Sciatic nerve (tissue), 2 donors: ENCODE measurements around the gene INPP5F. TPM values are rescaled to one million over a fixed set of nuclear protein-coding genes. Genes with fewer than 3 reads are reported as not detected.
"Not testable (repeated sequence)": the region's sequence is repeated elsewhere in the genome, so short reads cannot be mapped to it uniquely, and the experiment has no call there.

Source experiments
- ATAC-seq: fragments of 200-7000 bp; cut with Tn5 transposase; one replicate; pipeline ENCODE4 v1.9.1; 2020; ENCODE audit warnings: mild to moderate bottlenecking, moderate library complexity
- DNase-seq: peaks from one replicate; pipeline ENCODE4 v3.0.0-alpha.2; 2020; ENCODE audit warnings: low spot score
- intact Hi-C: fragments of 100-400 bp; cut with DNase I; formaldehyde crosslinking; loops from one replicate; pipeline ENCODE4 v1.14.2; 2022
- total RNA-seq: library from RNA; stranded (reverse); fragmentation: NEBNext Ultra II Directional; extraction: Animal tissue kit (Norgen Biotek cat#: 25700); gene quantifications from one replicate; pipeline ENCODE4 v1.2.1, GENCODE V29; 2021
- donor health status: DM: no; HTN: no; CAD: no.
- donor health status: DM: no; HTN: no; CAD: no.

The INPP5F gene
- total RNA-seq, 1 donor from 2014 or later, result 50.6 TPM

DNA sequence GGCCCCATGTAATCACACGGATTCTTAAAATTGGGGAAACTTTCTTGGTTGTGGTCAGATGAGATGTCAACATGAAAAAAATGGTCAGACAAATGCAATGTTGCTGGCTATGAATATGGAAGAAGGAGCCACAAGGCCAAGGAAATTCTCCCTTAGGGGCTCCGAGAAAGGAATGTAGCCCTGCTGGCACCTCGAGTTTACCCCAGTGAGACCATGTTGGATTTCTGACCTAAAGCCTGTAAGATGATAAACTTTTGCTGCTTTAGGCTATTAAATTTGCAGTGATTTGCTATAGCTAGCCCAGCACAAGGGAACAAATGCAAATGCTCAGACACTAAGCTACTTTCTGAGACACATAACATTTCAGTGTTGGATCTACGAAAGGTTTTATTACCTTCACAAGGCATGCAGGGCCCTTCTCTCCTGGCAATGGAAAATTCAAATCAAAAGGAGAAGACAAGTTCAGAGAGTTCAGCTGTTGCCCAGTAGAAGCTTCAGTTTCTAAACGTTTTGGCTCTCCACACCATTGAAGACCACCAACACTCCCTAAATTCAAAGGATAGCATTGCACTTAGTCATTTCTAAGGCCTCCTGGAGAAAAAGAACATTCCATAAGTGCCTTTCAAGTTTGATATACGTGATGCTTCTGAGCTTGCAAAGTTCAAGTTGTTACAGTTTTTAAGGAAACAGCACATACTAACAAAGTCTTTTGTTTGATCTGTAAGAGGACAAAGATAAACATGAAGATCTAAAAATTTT, 123.4 kb downstream of the INPP5F start:
- intact Hi-C loops, result no loop called here
- ATAC-seq (no peak), DNase-seq (no peak)

DNA sequence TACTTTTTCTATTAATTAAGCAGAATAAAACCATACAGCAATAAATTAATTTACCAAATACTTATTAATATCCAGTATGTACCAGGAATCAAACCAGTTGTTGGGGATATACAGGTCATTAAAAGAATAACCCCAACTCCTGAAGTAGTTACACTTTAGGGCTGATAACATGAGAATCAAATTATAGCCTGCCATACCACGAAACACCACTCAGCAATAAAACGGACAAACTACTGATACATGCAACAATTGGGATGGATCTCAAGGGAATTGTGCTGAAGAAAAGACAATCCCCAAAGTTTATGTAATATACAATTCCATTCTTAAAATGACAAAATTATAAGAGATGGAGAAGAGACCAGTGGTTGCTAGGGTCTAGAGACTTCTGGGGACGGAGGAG, 124.1 kb downstream of the INPP5F start:
- intact Hi-C loops, result no loop called here
- DNase-seq, result no peak
- ATAC-seq, result no peak

DNA sequence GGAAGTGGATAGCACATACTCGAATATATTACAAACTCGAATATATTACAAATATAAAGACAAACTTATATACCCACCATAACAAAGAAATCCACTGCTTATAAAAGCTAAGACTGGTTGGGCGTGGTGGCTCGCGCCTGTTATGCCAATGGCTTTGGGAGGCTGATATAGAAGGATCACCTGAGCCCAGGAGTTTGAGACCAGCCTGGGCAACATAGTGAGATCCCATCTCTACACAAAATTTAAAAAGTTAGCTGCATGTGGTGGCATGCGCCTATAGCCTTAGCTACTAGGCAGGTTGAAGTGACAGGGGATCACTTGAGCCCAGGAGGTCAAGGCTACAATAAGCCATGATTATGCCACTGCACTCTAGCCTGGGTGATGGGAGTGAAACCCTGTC, 126.4 kb downstream of the INPP5F start:
- ATAC-seq (no peak), DNase-seq (no peak)
- intact Hi-C loops, result no loop called here

DNA sequence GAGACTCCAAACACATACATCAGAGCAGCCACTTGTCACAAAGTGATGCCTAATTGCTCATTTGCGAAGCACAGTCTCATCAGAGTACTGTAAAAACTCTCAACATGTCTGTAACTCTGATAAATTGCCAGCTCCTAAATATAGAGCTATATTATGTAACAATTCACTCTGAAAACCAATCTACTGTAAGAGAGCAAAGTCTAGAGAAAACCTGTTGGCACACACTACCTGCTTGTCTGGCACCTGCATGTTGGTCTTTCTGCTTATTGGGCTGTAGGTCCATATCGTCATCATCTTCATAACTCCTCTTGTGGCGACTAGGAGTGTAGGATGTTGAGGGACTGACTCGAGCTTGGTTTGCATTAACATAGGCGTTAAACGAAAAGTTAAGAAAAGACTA, 127.0 kb downstream of the INPP5F start:
- ATAC-seq (no peak), DNase-seq (no peak)
- intact Hi-C loops, result no loop called here

DNA sequence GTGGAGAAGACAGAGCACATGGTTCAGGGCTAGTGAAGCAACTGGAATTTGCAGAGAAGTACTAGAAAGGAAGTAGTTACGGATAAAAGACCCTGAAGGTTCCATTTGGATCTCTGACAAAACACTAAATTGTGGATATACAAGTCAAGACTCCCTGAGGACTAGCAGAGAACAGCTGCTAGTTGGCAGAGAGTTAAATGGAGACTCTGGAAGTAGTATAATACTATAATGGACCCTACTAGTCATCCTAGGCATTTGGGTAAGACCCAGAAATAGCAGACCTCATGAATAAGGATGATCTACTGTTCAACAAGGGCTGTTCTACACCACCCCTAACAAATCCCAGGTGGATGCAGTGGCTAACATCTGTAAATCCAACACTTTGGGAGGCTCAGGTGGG, 127.7 kb downstream of the INPP5F start:
- ATAC-seq, result no peak
- DNase-seq, result no peak
- intact Hi-C loops, result no loop called here

DNA sequence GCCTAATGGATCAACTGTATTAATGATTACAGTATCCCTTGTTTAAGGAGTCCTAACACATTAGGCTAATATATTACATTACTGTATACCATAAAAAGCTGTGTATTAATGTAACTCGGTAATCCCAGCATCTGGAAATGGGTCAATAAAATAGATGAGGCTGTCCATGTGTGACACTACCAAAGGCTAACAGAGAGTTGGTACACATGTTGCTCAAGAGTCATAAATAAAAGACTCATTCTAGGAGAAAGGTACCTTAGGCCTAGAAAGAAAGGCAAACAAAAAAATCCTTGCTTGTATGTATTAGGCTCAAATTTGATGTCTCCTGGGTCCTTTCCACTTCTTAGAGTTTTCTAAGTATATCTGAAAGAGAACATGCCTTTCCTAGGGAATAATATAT, 132.2 kb downstream of the INPP5F start:
- intact Hi-C loops, result no loop called here
- no peak for ATAC-seq
- DNase-seq, result no peak

DNA sequence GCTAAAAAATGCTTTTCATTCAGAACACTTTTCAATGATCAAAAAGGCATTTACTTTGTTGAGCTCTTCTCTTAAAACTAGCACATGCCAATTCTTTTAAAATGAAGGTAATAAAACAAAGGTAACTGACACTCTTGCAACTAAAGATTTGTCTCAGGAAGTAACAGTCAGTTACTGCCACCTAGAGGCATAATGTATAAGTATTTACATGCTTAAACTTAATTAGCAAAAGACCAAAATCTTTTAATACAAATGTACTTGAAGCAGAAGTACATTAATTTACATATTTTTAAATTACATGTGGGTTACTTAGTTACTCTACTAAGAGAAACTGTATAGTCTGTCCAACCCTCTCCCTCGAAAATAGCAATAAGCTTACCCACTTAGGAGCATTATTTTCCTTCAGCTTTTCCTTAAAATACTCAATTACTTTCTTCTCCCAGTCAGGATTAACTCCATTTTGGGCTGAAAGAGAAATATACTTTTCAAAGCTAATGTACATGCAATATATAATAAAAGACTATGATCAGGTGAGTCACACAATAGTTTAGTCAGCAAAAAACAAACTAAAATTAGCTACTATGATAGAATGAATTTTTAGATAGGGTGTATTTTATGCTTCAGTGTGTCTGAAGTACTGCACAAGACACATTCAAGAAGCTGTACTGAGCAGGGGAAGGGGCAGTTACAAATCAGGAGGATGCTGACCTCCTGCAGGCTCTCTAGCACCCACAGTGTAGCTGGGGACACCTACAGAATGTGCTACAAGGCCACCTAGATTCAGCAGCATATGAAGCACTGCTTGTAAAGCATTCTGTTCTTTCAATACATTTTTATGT, 133.8 kb downstream of the INPP5F start:
- ATAC-seq, result no peak
- no peak for DNase-seq
- intact Hi-C loops, result loop anchor here (10.0 kb wide), 2 partner anchors 105 to 175 kb away; no protein-coding TSS in a partner anchor

DNA sequence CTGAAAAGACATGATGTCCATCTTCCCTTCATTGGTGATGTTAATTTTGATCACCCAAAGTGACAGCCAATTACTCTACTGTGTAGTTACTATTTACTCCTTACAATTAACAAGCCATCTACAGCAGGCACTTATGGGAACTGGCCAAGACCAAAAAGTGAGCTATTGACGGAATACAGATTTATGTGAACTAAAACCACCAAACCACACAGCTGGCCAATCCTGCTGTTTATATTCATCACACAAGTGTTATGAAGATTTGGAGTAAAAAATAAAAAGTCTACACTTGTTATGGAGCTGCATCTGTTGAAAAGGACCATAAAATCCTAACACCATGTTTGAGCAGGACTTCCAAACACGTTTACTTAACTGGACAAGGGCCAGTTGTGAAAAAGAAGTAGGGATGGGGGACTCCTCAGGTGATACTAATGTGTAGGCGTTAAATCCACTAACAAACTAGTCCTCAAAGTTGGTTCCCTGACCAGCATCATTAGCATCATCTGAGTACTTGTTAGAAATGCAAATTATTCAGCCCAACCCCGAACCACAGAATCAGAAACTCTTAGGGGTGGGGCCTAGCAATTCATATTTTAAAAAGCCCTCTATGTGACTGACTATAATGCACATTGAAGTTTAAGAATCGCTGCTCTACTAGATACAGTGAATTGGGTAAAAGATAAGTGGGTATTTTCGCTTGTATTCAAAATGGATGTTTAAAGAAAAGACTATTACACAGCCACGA, 135.2 kb downstream of the INPP5F start:
- intact Hi-C loops, result loop anchor here (10.0 kb wide), 2 partner anchors 106 to 176 kb away; no protein-coding TSS in a partner anchor

DNA sequence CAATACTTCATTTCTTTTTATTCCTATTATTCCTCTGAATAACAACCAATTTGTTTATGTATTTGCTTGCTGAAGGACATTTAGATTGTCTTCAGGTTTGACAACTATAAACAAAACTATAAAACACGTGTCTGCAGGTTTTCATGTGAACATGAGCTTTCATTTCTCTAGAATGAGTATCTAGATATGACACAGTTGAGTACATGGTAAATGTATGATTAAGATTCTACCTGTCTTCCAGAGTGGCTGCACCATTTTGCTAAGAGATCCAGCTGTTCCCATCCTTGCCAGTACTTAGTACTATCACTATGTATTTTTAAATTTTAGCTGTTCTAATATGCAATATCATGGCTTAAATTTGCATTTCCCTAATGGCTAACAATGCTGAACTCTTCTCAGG, 136.7 kb downstream of the INPP5F start:
- DNase-seq (no peak), ATAC-seq (no peak)
- intact Hi-C loops, result loop anchor here (10.0 kb wide), 2 partner anchors 108 to 178 kb away; no protein-coding TSS in a partner anchor

More for the DNA sequence above, 135.2 kb downstream of the INPP5F start:
- no peak for DNase-seq
- no peak for ATAC-seq

DNA sequence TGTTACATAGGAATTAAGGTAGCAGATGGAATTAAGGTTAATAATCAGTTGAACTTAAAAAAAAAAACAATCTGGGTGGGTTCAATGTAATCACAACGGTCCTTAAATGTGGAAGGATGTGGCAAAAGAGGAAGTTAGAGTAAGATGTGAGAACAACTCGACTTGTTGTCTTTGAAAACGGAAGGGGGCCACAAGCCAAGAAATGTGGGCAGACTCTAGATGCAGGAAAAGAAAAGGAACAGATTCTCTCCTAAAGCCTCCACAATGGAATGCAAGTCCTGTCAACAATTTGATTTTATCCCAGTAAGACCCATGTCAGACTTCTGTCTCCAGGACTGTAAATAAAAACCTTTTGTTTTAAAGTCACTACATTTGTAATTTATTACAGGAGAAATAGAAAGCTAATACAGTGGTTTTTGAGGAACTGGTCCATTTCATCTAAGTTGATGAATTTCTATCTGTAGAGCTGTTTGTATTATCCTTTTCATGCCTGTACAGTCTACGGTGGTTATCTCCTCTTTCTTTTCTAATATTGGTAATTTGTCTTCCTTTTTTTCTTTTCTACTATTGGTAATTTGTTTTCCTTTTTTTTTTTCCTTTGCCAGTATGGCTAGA, 138.2 kb downstream of the INPP5F start:
- intact Hi-C loops, result loop anchor here (10.0 kb wide), 2 partner anchors 109 to 179 kb away; no protein-coding TSS in a partner anchor
- ATAC-seq (no peak), DNase-seq (no peak)

DNA sequence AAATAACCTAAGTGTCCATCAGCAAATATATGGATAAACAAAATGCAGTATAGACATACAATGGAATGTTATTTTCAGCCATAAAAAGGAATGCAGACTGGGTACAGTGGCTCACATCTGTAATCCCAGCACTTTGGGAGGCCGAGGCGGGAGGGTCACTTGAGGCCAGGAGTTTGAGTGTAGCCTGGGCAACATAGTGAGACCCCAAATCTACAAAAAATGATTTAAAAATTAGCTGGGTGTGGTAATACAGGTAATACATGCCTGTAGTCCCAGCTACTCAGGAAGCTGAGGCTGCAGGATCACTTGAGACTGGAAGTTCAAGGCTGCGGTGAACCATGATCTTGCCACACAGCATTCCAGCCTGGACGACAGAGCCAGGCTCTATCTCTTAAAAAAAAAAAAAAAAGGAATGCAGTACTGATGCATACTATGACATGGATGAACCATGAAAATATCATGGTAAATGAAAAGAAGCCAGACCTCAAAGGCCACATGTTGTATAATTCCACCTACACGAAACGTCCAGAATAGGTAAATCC, 139.9 kb downstream of the INPP5F start:
- ATAC-seq, result no peak
- intact Hi-C loops, result loop anchor here (10.0 kb wide), 2 partner anchors 111 to 181 kb away; no protein-coding TSS in a partner anchor
- no peak for DNase-seq

DNA sequence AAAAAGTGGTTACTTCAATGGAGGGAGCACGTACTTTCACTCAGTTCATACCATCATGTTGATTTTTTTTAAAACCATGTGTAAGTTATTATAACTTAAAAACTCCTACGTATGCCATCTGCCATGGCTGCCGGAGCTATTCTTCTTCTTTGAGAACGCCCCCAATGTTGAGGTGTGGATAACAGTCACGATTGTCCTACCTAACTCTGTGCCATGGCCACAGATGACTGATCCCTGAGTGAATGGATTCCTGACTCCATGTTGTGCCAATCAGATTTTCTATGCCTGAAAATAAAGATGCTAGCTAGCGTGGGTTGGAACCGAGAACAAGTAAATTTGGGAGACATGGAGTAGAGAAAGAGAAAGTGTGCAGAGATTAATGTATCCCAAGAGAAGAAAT, 141.5 kb downstream of the INPP5F start:
- intact Hi-C loops, result loop anchor here (10.0 kb wide), 2 partner anchors 113 to 183 kb away; no protein-coding TSS in a partner anchor
- ATAC-seq, result no peak
- no peak for DNase-seq

DNA sequence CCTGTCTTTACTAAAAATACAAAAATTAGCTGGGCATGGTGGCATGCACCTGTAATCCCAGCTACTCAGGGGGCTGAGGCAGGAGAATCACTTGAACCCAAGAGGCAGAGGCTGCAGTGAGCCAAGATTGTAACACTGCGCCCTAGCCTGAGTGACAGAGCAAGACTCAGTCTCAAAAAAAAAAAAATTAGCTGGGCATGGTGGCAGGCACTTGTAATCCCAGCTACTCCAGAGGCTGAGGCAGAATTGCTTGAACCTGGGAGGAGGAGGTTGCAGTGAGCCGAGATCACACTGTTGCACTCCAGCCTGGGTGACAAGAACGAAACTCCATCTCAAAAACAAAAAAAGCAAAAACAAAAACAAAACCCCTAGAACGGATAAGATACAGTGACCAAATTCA, 143.5 kb downstream of the INPP5F start:
- intact Hi-C loops, result loop anchor here (10.0 kb wide), 2 partner anchors 115 to 185 kb away; no protein-coding TSS in a partner anchor
- not testable (repeated sequence) for ATAC-seq, DNase-seq

DNA sequence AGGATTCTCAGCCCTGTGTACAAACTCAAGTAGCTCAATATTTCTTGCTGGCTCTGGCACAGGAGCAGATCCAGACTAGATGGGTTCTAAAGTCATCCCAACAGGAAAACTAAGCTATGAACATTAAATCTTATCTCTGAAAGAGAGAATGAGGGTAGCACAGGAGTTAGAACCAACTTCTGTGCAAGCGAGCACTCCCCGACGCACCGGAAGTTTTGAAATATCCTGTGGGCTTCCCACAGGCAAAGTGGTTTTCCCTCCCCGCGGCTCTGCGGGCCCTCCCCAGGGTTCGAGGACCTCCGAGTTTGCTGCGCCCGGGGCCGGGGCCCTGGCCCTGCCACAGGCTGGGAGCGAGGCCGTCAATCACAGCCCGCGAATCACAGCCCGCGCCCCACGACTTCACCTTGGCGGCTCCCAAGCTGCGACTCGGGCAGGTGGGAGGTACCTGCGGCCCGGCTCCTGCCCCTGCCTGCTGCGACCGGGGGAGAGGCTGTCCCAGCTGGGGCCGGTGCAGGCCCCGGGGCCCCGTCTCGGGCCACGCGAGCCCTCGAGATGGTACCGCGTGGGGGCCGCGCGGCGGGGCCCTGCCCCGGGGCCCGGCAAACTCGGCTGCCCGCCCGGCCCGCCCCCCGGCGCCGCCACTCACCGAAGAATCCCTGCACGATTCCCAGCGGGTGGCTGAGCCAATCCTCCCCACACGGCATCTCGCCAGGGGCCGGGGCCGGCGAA, 146.2 kb downstream of the INPP5F start:
- DNase-seq (peak; percentile 72), ATAC-seq (peak; percentile 15)
- intact Hi-C loops, result no loop called here

DNA sequence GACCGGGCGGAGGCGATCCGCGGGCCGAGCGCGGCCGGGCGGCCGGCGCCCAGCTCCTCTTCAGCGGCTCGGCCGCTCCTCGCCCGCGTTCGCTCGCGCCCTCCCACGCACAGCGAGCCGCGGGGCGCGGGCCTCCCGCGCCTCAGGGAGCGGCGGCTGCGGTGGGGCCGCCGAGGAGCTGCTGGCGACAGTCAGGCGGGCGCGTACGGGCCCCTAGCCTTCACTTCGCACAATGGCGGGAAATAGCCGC, 146.7 kb downstream of the INPP5F start, which contains the start of gene MCMBP:
Gene MCMBP (minus strand): TSS at position 234 of the 250 bp plus-strand sequence. CDS start 259 bp downstream, outside the sequence.
- DNase-seq (no peak), ATAC-seq (no peak)
- intact Hi-C loops, result no loop called here

DNA sequence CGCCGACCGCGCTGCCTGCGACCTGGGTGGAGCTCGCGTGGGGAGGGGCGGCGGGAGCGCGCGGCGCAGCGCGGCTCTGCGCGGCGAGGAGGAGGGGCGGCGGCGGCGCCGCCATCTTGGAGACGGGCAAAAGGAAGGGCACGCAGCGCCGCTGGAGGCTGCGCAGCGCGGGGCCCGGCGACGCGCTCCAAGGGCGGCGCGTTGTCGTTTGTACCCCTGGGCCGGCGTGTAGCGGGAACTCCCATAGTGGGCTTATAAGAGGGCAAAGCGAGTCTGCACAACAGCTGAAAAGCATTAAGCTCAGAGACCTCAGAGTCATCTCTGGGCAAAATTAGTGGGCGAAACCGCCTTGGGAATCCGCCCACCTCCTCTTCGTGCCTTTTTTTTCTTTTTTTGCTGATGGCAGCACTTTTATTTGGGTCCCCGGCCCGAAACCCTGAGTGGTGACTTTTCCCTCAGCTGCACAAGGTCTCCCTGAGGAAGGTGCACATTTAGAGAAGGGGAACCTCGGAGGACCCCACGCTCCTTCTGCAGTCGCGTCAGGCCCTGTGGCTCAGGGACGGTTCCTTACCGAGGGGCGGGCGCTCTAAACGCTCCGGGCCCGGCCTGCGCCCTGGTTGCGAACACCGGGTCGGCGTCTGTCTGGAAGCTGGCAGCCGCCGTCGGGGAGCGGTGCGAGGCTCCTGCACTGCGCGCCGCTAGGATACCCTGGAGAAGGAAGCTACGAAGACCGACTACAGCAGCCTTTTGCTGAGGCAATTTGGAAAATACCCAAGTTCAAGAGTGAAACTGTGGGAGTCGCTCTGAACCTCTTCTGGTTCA, 147.2 kb downstream of the INPP5F start:
- intact Hi-C loops, result no loop called here
- peak; percentile 99 for ATAC-seq
- peak; percentile 93 for DNase-seq

DNA sequence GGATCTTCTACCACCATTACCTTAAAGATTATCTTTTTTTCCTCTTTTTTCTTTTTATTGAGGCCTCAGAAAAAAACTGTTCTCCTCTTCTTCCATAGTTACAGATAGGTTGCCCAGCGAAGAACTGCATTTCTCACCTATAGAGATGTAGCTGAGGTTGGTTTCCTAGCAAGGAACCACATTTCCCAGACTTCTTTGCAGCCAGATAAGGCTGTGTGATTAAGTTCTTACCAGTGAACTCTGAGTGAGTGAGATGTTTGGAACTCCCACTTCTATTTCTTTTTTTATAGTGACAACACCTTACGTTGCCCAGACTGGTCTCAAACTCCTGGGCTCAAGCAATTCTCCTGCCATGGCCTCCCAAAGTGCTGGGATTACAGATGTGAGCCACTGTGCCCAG, 152.7 kb downstream of the INPP5F start:
- DNase-seq (no peak), ATAC-seq (no peak)
- intact Hi-C loops, result no loop called here
